H1 (cell line): ENCODE measurements around the gene SLC37A2.

Experiments
- ASH2L ChIP-seq: fragments of 200-600, 300-600 bp; sonication (generic); IDR thresholded peaks from one replicate; pipeline ENCODE4 v1.7.1; 2017; ENCODE audit warnings: low read length
- CEBPB ChIP-seq: IDR thresholded peaks from 2 replicates; pipeline ENCODE4 v1.6.1; 2012; ENCODE audit warnings: low read depth, low read length
- POLR2A ChIP-seq, 2 experiments: IDR thresholded peaks; 1 replicate in 1 of 2; 2 replicates in 1 of 2; pipeline ENCODE4 v1.6.1; 2011; ENCODE audit warnings: low read depth in 2 of 2, low read length in 2 of 2, mild to moderate bottlenecking in 2 of 2; ENCODE audit errors: control extremely low read depth in 1 of 2
- POLR2AphosphoS5 ChIP-seq: IDR thresholded peaks from 2 replicates; pipeline ENCODE4 v1.6.1; 2011; ENCODE audit warnings: low read depth, low read length
- TF ChIP-seq, protein P1 (sequence below): IDR thresholded peaks from 2 replicates; pipeline ENCODE4 v1.6.1; 2011; ENCODE audit warnings: low read depth, mild to moderate bottlenecking, low read length; ENCODE audit not compliant: insufficient read depth
- TF ChIP-seq, protein P2 (sequence below), 3 experiments: IDR thresholded peaks; 1 replicate in 2 of 3; 2 replicates in 1 of 3; pipeline versions ENCODE4 v1.5.1 to v1.6.1; 2011; ENCODE audit warnings: low read length in 3 of 3, mild to moderate bottlenecking in 3 of 3, inconsistent platforms in 2 of 3, low read depth in 1 of 3, moderate library complexity in 1 of 3; ENCODE audit not compliant: insufficient read depth in 1 of 3; ENCODE audit errors: control extremely low read depth in 1 of 3

DNA sequence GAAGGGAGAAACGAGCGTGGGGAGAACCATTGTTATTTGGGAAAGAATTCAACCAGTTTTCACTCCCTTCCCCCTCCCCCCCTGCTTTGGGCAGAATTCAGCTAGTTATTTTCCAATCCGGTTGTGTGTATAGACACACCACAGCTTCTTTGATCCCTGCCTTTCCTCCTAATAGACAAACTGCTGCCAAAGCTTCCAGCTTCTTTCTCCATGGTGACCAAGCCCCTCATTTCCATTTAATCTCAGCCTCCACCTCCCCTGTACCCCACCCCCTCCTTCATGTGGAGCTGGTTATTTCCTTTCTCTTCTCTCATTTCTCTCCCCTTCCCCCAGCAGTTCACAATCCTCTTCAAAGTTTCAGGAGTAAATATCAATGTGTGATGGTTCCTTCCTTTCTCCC, 76.7 kb downstream of the SLC37A2 start:
- no peak for TF ChIP-seq POLR2A (IDR thresholded peaks at IDR 0.05; ENCODE audit: control extremely low read depth in 1 of 2, low read depth in 2 of 2, low read length in 2 of 2)
- TF ChIP-seq POLR2AphosphoS5, result no peak
- no peak for TF ChIP-seq CEBPB
- no peak for TF ChIP-seq ASH2L
- TF ChIP-seq, protein P1, sequence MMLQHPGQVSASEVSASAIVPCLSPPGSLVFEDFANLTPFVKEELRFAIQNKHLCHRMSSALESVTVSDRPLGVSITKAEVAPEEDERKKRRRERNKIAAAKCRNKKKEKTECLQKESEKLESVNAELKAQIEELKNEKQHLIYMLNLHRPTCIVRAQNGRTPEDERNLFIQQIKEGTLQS, result no peak
- TF ChIP-seq, protein P2, sequence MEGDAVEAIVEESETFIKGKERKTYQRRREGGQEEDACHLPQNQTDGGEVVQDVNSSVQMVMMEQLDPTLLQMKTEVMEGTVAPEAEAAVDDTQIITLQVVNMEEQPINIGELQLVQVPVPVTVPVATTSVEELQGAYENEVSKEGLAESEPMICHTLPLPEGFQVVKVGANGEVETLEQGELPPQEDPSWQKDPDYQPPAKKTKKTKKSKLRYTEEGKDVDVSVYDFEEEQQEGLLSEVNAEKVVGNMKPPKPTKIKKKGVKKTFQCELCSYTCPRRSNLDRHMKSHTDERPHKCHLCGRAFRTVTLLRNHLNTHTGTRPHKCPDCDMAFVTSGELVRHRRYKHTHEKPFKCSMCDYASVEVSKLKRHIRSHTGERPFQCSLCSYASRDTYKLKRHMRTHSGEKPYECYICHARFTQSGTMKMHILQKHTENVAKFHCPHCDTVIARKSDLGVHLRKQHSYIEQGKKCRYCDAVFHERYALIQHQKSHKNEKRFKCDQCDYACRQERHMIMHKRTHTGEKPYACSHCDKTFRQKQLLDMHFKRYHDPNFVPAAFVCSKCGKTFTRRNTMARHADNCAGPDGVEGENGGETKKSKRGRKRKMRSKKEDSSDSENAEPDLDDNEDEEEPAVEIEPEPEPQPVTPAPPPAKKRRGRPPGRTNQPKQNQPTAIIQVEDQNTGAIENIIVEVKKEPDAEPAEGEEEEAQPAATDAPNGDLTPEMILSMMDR (IDR thresholded peaks at IDR 0.05; ENCODE audit: control extremely low read depth in 1 of 3, insufficient read depth in 1 of 3, low read depth in 1 of 3, low read length in 3 of 3), result no peak
